Astrocyte (in vitro differentiated cells and primary cell): ENCODE data around the gene TCF7L2.

Experiments used
- CTCF ChIP-seq: IDR thresholded peaks from 2 replicates; pipeline ENCODE4 v1.5.1; 2011; ENCODE audit warnings: low read depth, mild to moderate bottlenecking, inconsistent platforms, low read length, moderate library complexity; ENCODE audit not compliant: insufficient read depth
- EZH2 ChIP-seq: IDR thresholded peaks from 2 replicates; pipeline ENCODE4 v1.6.1; 2012; ENCODE audit warnings: mild to moderate bottlenecking, low read length, inconsistent platforms; ENCODE audit not compliant: insufficient read depth

DNA sequence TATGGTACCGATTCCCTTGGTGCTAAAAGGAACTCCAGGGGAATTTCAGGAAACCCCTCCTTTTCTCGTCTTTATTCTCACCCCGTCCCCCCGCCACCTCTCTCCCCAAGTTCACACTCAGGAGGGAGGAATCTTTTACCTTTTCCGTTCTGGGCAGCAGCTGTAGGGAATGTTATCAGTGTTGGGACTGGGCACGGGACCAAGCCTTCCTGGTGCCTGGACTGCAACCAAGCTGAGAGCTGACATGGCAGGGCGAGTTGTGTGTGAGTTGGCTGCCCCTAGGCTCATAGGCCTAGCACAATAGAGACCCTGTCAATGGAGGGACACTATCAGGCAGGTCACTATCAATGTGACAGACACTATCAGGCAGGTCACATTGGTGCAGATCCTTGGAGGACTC, 121.4 kb downstream of the TCF7L2 start:
- no peak for TF ChIP-seq CTCF
- no peak for TF ChIP-seq EZH2
